Neural cell (in vitro differentiated cells): Measurements from ENCODE around the gene GPR18.

ENCODE experiments used
- CTCF ChIP-seq: fragments of 450-650 bp; IDR thresholded peaks from 2 replicates; pipeline ENCODE4 v1.5.1; 2014; ENCODE audit warnings: antibody characterized with exemption, mild to moderate bottlenecking, moderate library complexity; ENCODE audit not compliant: poor library complexity, severe bottlenecking
- EP300 ChIP-seq: fragments of 450-650 bp; conservative IDR thresholded peaks from 2 replicates; pipeline ENCODE4 v1.6.1; 2014; ENCODE audit warnings: antibody characterized with exemption, mild to moderate bottlenecking, moderate library complexity; ENCODE audit not compliant: poor library complexity, severe bottlenecking
- EZH2 ChIP-seq: fragments of 200-600, 300-800 bp; shearing (Covaris generic), sonication (generic); IDR thresholded peaks from 2 replicates; pipeline ENCODE4 v1.6.1; 2014; ENCODE audit warnings: antibody characterized with exemption, low read length, borderline replicate concordance, mild to moderate bottlenecking; ENCODE audit not compliant: insufficient read depth, poor library complexity, severe bottlenecking
- MXI1 ChIP-seq: fragments of 450-650 bp; conservative IDR thresholded peaks from 2 replicates; pipeline ENCODE4 v1.6.1; 2014; ENCODE audit warnings: antibody characterized with exemption, mild to moderate bottlenecking; ENCODE audit not compliant: poor library complexity, severe bottlenecking
- POLR2AphosphoS5 ChIP-seq: IDR thresholded peaks from 2 replicates; pipeline ENCODE4 v1.6.1; 2012
- RAD21 ChIP-seq: fragments of 450-650 bp; conservative IDR thresholded peaks from 2 replicates; pipeline ENCODE4 v1.6.1; 2014; ENCODE audit warnings: antibody characterized with exemption, mild to moderate bottlenecking, moderate library complexity
- REST ChIP-seq: IDR thresholded peaks from 2 replicates; pipeline ENCODE4 v1.6.1; 2012; ENCODE audit warnings: borderline replicate concordance
- TAF1 ChIP-seq: IDR thresholded peaks from 2 replicates; pipeline ENCODE4 v1.6.1; 2012; ENCODE audit warnings: low read depth

DNA sequence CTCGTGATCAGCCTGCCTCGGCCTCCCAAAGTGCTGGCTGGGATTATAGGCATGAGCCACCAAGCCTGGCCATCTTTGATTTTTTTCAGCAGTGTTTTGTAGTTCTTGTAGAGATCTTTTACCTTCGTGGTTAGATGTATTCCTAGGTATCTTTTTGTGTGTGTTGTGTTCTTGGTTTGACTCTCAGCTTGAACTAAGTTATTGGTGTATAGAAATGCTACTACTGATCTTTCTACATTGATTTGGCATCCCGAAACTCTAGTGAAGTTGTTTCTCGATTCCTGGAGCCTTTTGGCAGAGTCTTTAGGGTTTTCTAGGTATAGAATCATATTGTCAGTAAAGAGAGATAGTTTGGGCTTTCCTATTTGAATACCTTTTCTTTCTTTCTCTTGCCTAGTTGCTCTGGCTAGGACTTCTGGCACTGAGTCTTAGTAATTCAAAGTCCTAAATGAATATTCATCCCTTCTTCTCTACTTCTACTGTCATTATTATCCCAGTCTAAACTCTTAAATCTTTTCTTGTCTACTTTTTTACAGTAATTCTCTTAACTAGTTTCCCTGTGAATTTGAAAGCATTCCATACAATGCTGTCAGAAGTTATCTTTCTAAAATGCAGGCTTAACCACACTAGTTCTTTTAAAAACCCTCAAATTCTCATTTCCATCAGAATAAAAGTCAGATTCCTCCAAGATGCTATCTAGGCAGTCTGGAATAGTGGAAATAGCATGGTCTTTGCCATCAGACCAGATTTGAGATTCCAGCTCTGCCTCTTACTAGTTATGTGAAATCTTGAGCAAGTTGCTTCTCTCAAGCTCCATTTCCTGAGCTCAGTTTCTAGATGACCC lies 7.0 kb downstream of the GPR18 start:
- TF ChIP-seq CTCF (no peak), REST (no peak), EZH2 (no peak), RAD21 (no peak), TAF1 (no peak), EP300 (no peak), MXI1 (no peak), POLR2AphosphoS5 (no peak)
